Measurements from ENCODE around the gene MXI1. TPM values are rescaled to one million over a fixed set of nuclear protein-coding genes. Genes with fewer than 3 reads are reported as not detected.

Gene MXI1
- total and polyA plus RNA-seq, 2 experiments from 2014 or later = 5.1 to 8.5 TPM

- Histone ChIP-seq H3K79me2 (replicated peaks; ENCODE audit: insufficient read depth) (no peaks in the 10 kb centered on the region), H3K27ac (ENCODE audit: low read depth) (no peak overlapping the region), H3K27me3 (ENCODE audit: insufficient read depth) (no peaks in the 10 kb centered on the region), H3K36me3 (ENCODE audit: insufficient read depth) (peaks cover 4% of the 10 kb centered on the region; the same call in 1 of the 2 replicates), H3K4me1 (ENCODE audit: insufficient read depth) (no peaks in the 10 kb centered on the region), H3K4me2 (no peak overlapping the region), H3K4me3 (no peak overlapping the region), H2AFZ (no peak overlapping the region), H4K20me1 (replicated peaks; ENCODE audit: insufficient read depth) (no peaks in the 10 kb centered on the region), H3F3A (replicated peaks; ENCODE audit: low read depth) (no peaks in the 10 kb centered on the region), H3K9me2 (ENCODE audit: insufficient read depth) (0 out of 2 replicates have a peak, but pooled peaks cover 2% of the 10 kb centered on the region)
- TF ChIP-seq EZH2 (IDR thresholded peaks at IDR 0.05; ENCODE audit: low read depth, unreplicated experiment) (no peak), EZH2phosphoT487 (IDR thresholded peaks at IDR 0.05; ENCODE audit: unreplicated experiment) (no peak)
- TF ChIP-seq, protein P1, sequence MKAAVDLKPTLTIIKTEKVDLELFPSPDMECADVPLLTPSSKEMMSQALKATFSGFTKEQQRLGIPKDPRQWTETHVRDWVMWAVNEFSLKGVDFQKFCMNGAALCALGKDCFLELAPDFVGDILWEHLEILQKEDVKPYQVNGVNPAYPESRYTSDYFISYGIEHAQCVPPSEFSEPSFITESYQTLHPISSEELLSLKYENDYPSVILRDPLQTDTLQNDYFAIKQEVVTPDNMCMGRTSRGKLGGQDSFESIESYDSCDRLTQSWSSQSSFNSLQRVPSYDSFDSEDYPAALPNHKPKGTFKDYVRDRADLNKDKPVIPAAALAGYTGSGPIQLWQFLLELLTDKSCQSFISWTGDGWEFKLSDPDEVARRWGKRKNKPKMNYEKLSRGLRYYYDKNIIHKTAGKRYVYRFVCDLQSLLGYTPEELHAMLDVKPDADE (IDR thresholded peaks at IDR 0.05) = no peak
- TF ChIP-seq, protein P2, sequence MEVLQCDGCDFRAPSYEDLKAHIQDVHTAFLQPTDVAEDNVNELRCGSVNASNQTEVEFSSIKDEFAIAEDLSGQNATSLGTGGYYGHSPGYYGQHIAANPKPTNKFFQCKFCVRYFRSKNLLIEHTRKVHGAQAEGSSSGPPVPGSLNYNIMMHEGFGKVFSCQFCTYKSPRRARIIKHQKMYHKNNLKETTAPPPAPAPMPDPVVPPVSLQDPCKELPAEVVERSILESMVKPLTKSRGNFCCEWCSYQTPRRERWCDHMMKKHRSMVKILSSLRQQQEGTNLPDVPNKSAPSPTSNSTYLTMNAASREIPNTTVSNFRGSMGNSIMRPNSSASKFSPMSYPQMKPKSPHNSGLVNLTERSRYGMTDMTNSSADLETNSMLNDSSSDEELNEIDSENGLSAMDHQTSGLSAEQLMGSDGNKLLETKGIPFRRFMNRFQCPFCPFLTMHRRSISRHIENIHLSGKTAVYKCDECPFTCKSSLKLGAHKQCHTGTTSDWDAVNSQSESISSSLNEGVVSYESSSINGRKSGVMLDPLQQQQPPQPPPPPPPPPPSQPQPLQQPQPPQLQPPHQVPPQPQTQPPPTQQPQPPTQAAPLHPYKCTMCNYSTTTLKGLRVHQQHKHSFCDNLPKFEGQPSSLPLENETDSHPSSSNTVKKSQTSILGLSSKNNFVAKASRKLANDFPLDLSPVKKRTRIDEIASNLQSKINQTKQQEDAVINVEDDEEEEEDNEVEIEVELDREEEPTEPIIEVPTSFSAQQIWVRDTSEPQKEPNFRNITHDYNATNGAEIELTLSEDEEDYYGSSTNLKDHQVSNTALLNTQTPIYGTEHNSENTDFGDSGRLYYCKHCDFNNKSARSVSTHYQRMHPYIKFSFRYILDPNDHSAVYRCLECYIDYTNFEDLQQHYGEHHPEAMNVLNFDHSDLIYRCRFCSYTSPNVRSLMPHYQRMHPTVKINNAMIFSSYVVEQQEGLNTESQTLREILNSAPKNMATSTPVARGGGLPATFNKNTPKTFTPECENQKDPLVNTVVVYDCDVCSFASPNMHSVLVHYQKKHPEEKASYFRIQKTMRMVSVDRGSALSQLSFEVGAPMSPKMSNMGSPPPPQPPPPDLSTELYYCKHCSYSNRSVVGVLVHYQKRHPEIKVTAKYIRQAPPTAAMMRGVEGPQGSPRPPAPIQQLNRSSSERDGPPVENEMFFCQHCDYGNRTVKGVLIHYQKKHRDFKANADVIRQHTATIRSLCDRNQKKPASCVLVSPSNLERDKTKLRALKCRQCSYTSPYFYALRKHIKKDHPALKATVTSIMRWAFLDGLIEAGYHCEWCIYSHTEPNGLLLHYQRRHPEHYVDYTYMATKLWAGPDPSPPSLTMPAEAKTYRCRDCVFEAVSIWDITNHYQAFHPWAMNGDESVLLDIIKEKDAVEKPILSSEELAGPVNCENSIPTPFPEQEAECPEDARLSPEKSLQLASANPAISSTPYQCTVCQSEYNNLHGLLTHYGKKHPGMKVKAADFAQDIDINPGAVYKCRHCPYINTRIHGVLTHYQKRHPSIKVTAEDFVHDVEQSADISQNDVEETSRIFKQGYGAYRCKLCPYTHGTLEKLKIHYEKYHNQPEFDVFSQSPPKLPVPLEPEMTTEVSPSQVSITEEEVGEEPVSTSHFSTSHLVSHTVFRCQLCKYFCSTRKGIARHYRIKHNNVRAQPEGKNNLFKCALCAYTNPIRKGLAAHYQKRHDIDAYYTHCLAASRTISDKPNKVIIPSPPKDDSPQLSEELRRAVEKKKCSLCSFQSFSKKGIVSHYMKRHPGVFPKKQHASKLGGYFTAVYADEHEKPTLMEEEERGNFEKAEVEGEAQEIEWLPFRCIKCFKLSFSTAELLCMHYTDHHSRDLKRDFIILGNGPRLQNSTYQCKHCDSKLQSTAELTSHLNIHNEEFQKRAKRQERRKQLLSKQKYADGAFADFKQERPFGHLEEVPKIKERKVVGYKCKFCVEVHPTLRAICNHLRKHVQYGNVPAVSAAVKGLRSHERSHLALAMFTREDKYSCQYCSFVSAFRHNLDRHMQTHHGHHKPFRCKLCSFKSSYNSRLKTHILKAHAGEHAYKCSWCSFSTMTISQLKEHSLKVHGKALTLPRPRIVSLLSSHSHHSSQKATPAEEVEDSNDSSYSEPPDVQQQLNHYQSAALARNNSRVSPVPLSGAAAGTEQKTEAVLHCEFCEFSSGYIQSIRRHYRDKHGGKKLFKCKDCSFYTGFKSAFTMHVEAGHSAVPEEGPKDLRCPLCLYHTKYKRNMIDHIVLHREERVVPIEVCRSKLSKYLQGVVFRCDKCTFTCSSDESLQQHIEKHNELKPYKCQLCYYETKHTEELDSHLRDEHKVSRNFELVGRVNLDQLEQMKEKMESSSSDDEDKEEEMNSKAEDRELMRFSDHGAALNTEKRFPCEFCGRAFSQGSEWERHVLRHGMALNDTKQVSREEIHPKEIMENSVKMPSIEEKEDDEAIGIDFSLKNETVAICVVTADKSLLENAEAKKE (CRISPR knock-in tag; IDR thresholded peaks at IDR 0.05) = no peak
- TF ChIP-seq, protein P3, sequence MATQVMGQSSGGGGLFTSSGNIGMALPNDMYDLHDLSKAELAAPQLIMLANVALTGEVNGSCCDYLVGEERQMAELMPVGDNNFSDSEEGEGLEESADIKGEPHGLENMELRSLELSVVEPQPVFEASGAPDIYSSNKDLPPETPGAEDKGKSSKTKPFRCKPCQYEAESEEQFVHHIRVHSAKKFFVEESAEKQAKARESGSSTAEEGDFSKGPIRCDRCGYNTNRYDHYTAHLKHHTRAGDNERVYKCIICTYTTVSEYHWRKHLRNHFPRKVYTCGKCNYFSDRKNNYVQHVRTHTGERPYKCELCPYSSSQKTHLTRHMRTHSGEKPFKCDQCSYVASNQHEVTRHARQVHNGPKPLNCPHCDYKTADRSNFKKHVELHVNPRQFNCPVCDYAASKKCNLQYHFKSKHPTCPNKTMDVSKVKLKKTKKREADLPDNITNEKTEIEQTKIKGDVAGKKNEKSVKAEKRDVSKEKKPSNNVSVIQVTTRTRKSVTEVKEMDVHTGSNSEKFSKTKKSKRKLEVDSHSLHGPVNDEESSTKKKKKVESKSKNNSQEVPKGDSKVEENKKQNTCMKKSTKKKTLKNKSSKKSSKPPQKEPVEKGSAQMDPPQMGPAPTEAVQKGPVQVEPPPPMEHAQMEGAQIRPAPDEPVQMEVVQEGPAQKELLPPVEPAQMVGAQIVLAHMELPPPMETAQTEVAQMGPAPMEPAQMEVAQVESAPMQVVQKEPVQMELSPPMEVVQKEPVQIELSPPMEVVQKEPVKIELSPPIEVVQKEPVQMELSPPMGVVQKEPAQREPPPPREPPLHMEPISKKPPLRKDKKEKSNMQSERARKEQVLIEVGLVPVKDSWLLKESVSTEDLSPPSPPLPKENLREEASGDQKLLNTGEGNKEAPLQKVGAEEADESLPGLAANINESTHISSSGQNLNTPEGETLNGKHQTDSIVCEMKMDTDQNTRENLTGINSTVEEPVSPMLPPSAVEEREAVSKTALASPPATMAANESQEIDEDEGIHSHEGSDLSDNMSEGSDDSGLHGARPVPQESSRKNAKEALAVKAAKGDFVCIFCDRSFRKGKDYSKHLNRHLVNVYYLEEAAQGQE (IDR thresholded peaks at IDR 0.05; ENCODE audit: unreplicated experiment) = no peak
- ATAC-seq = no peak
- H3K4me1 Mint-ChIP-seq = no peaks in the 10 kb centered on the region
- no peak overlapping the region for H3K4me3 Mint-ChIP-seq
- peaks cover 40% of the 10 kb centered on the region for H3K9me3 Mint-ChIP-seq
- H3K27me3 Mint-ChIP-seq (ENCODE audit: insufficient read depth, low read depth, poor library complexity) = peaks cover 12% of the 10 kb centered on the region
- H3K27ac Mint-ChIP-seq = no peak overlapping the region
- DNase-seq (ENCODE audit: low spot score) = no peak
- peaks cover 28% of the 10 kb centered on the region for H3K36me3 Mint-ChIP-seq (ENCODE audit: low read depth)
Observed at GRCh38 chr10:110327262-110327914, 120.0 kb downstream of the MXI1 start.

All from GM23338 (cell line).